Neural cell (in vitro differentiated cells): ENCODE data around the gene MICAL2. TPM values are rescaled to one million over a fixed set of nuclear protein-coding genes. Genes with fewer than 3 reads are reported as not detected.

Experiments
- H2AFZ ChIP-seq: fragments of 200-600, 300-800 bp; sonication (generic), shearing (Covaris generic); 2 replicates; pipeline ENCODE4 v1.6.0; 2014; ENCODE audit warnings: low read depth, mild to moderate bottlenecking, antibody characterized with exemption, low read length, moderate library complexity
- H3F3A ChIP-seq: fragments of 200-600 bp; shearing (Covaris generic); 2 replicates; pipeline ENCODE4 v1.6.1; 2016; ENCODE audit warnings: mild to moderate bottlenecking, moderate library complexity, mixed read lengths, antibody characterized with exemption, low read length; ENCODE audit not compliant: insufficient read depth, poor library complexity, severe bottlenecking
- H3K27ac ChIP-seq: fragments of 200-600, 300-800 bp; sonication (generic), shearing (Covaris generic); 2 replicates; pipeline ENCODE4 v1.5.1; 2014; ENCODE audit warnings: mild to moderate bottlenecking, low read length, moderate library complexity
- H3K27me3 ChIP-seq: fragments of 300-800, 200-600 bp; sonication (generic), shearing (Covaris generic); 2 replicates; pipeline ENCODE4 v1.6.0; 2014; ENCODE audit warnings: mild to moderate bottlenecking, low read depth, low read length, moderate library complexity; ENCODE audit not compliant: insufficient read depth
- H3K36me3 ChIP-seq: fragments of 300-800, 200-600 bp; sonication (generic), shearing (Covaris generic); 2 replicates; pipeline ENCODE4 v1.5.1; 2014; ENCODE audit warnings: mild to moderate bottlenecking, antibody characterized with exemption, low read length, moderate library complexity; ENCODE audit not compliant: insufficient read depth
- H3K4me2 ChIP-seq: fragments of 300-800, 200-600 bp; sonication (generic), shearing (Covaris generic); 2 replicates; pipeline ENCODE4 v1.6.0; 2014; ENCODE audit warnings: mild to moderate bottlenecking, low read length
- H3K4me3 ChIP-seq: fragments of 300-800, 200-600 bp; sonication (generic), shearing (Covaris generic); 2 replicates; pipeline ENCODE4 v1.5.1; 2014; ENCODE audit warnings: mild to moderate bottlenecking, low read length, moderate library complexity
- H3K79me2 ChIP-seq: fragments of 200-600 bp; shearing (Covaris generic); replicated peaks from 2 replicates; pipeline ENCODE4 v1.6.0; 2014; ENCODE audit warnings: mild to moderate bottlenecking, low read length, moderate library complexity; ENCODE audit not compliant: insufficient read depth
- H3K9ac ChIP-seq: fragments of 300-800, 200-600 bp; sonication (generic), shearing (Covaris generic); 2 replicates; pipeline ENCODE4 v1.6.1; 2016; ENCODE audit warnings: mild to moderate bottlenecking, low read length, mixed read lengths
- H3K9me2 ChIP-seq: fragments of 200-600 bp; shearing (Covaris generic); 2 replicates; pipeline ENCODE4 v1.6.1; 2016; ENCODE audit warnings: mild to moderate bottlenecking, low read length, mixed read lengths; ENCODE audit not compliant: insufficient read depth
- H3K9me3 ChIP-seq: fragments of 200-600, 300-800 bp; sonication (generic), shearing (Covaris generic); 2 replicates; pipeline ENCODE4 v1.6.1; 2016; ENCODE audit warnings: mild to moderate bottlenecking, mixed run types, low read length, moderate library complexity, mixed read lengths
- H4K20me1 ChIP-seq: fragments of 200-600 bp; shearing (Covaris generic); 2 replicates; pipeline ENCODE4 v1.6.1; 2016; ENCODE audit warnings: mild to moderate bottlenecking, mixed run types; ENCODE audit not compliant: insufficient read depth
- EP300 ChIP-seq: fragments of 450-650 bp; conservative IDR thresholded peaks from 2 replicates; pipeline ENCODE4 v1.6.1; 2014; ENCODE audit warnings: antibody characterized with exemption, mild to moderate bottlenecking, moderate library complexity; ENCODE audit not compliant: poor library complexity, severe bottlenecking
- EZH2 ChIP-seq: fragments of 200-600, 300-800 bp; shearing (Covaris generic), sonication (generic); IDR thresholded peaks from 2 replicates; pipeline ENCODE4 v1.6.1; 2014; ENCODE audit warnings: antibody characterized with exemption, low read length, borderline replicate concordance, mild to moderate bottlenecking; ENCODE audit not compliant: insufficient read depth, poor library complexity, severe bottlenecking
- MXI1 ChIP-seq: fragments of 450-650 bp; conservative IDR thresholded peaks from 2 replicates; pipeline ENCODE4 v1.6.1; 2014; ENCODE audit warnings: antibody characterized with exemption, mild to moderate bottlenecking; ENCODE audit not compliant: poor library complexity, severe bottlenecking
- POLR2AphosphoS5 ChIP-seq: IDR thresholded peaks from 2 replicates; pipeline ENCODE4 v1.6.1; 2012
- RAD21 ChIP-seq: fragments of 450-650 bp; conservative IDR thresholded peaks from 2 replicates; pipeline ENCODE4 v1.6.1; 2014; ENCODE audit warnings: antibody characterized with exemption, mild to moderate bottlenecking, moderate library complexity
- SMC3 ChIP-seq: fragments of 450-650 bp; conservative IDR thresholded peaks from 2 replicates; pipeline ENCODE4 v1.6.1; 2014; ENCODE audit warnings: antibody characterized with exemption, mild to moderate bottlenecking, moderate library complexity; ENCODE audit not compliant: poor library complexity
- TAF1 ChIP-seq: IDR thresholded peaks from 2 replicates; pipeline ENCODE4 v1.6.1; 2012; ENCODE audit warnings: low read depth
- polyA plus RNA-seq: library from polyadenylated mRNA; depleted of rRNA; stranded (reverse); fragments of >200 nt; gene quantifications from 2 replicates; pipeline ENCODE4 v1.2.3, GENCODE V29; 2014
- TF ChIP-seq, protein P1 (sequence below): IDR thresholded peaks from 2 replicates; pipeline ENCODE4 v1.6.1; 2012; ENCODE audit warnings: borderline replicate concordance
- TF ChIP-seq, protein P2 (sequence below): fragments of 450-650 bp; IDR thresholded peaks from 2 replicates; pipeline ENCODE4 v1.5.1; 2014; ENCODE audit warnings: antibody characterized with exemption, mild to moderate bottlenecking, moderate library complexity; ENCODE audit not compliant: poor library complexity, severe bottlenecking

The MICAL2 gene
- polyA plus RNA-seq, 1 donor from 2014 or later: 2.2 TPM

DNA sequence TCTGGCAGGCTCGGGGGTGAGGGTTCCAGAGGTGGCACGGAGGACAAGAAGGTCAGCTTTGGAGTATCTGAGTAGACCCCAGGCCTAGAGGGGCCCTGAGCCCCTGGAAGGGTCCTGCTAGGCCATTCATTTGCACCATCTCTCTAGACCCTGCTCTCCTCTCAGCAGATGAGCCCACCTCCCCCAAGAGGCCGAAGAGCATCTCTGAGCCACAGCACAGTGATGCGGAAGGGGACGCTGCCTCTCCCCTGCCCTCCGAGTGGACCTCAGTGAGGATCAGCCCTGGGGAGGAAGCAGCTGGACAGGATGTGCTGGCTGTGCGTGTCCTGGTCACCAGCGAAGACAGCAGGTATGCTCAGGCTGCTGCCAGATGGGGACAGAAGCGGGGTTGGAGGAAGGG lies 165.4 kb downstream of the MICAL2 start:
- Histone ChIP-seq H3K27ac (no peak overlapping the region), H3K9me2 (no peaks in the 10 kb centered on the region), H4K20me1 (no peaks in the 10 kb centered on the region), H3K79me2 (no peaks in the 10 kb centered on the region), H3K27me3 (no peaks in the 10 kb centered on the region), H2AFZ (no peak overlapping the region), H3K36me3 (no peaks in the 10 kb centered on the region), H3K4me3 (no peak overlapping the region), H3K9me3 (no peaks in the 10 kb centered on the region), H3F3A (no peaks in the 10 kb centered on the region), H3K9ac (no peak overlapping the region), H3K4me2 (no peak overlapping the region)
- TF ChIP-seq SMC3 (no peak), RAD21 (no peak), TAF1 (no peak), MXI1 (no peak), POLR2AphosphoS5 (no peak), EZH2 (no peak)
- TF ChIP-seq, protein P1, sequence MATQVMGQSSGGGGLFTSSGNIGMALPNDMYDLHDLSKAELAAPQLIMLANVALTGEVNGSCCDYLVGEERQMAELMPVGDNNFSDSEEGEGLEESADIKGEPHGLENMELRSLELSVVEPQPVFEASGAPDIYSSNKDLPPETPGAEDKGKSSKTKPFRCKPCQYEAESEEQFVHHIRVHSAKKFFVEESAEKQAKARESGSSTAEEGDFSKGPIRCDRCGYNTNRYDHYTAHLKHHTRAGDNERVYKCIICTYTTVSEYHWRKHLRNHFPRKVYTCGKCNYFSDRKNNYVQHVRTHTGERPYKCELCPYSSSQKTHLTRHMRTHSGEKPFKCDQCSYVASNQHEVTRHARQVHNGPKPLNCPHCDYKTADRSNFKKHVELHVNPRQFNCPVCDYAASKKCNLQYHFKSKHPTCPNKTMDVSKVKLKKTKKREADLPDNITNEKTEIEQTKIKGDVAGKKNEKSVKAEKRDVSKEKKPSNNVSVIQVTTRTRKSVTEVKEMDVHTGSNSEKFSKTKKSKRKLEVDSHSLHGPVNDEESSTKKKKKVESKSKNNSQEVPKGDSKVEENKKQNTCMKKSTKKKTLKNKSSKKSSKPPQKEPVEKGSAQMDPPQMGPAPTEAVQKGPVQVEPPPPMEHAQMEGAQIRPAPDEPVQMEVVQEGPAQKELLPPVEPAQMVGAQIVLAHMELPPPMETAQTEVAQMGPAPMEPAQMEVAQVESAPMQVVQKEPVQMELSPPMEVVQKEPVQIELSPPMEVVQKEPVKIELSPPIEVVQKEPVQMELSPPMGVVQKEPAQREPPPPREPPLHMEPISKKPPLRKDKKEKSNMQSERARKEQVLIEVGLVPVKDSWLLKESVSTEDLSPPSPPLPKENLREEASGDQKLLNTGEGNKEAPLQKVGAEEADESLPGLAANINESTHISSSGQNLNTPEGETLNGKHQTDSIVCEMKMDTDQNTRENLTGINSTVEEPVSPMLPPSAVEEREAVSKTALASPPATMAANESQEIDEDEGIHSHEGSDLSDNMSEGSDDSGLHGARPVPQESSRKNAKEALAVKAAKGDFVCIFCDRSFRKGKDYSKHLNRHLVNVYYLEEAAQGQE: no peak

DNA sequence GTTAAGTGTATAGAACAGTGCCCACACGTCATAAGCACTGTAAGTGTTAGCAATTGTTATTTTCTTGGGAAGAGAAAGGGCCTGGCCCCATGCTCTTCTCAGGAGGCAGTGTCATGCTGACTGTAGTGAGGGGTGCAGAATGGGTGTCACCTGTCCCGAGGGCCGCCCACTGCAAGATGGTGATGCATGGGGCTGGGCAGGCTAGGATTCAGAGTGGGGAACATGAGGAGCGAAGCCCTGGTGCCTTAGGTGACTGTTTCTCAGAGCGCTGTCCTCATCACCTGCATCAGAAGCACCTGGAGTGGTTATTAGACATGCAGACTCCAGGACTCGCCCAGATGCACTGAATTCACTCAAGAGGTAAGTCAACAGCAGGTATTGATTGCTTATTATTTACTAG lies 166.0 kb downstream of the MICAL2 start:
- H3K9me2 ChIP-seq: no peaks in the 10 kb centered on the region
- no peaks in the 10 kb centered on the region for H3K9me3 ChIP-seq
- no peak overlapping the region for H3K27ac ChIP-seq
- H3K9ac ChIP-seq: no peak overlapping the region
- no peaks in the 10 kb centered on the region for H3K27me3 ChIP-seq
- H3K4me3 ChIP-seq: no peak overlapping the region
- no peak for TF ChIP-seq SMC3
- H3F3A ChIP-seq: no peaks in the 10 kb centered on the region
- H3K4me2 ChIP-seq: no peak overlapping the region
- no peaks in the 10 kb centered on the region for H3K79me2 ChIP-seq
- no peak overlapping the region for H2AFZ ChIP-seq
- no peaks in the 10 kb centered on the region for H4K20me1 ChIP-seq
- H3K36me3 ChIP-seq: no peaks in the 10 kb centered on the region

DNA sequence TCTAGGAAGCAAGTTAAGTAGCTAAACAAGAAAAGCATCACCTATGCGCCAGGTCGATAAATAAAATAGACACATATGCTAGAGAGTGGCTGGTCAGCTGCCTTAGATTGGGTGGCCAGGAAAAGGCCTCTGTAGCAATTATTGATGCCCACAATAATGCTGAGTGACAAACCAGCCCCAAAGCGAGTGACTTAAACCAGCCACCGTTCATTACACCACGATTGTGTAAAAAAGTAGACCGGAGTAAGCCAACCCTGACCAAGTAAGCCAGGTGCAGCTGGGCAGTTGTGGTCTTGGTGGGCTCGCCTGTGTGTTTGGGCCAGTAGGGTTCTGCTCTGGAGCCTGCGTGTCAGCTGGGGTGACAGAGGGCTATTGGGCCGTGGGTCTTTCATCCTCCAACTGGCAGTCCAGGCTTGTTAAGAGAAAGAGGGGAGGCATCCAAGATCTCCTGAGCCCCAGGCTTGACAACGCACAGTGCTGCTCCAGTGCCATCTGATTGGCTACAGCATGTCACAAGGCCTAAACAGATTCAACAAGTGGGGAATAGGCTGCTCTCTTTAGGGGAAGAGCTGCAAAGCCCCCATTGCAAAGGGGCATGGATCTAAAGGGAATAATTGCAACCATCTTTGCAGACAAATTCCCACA lies 166.6 kb downstream of the MICAL2 start:
- no peaks in the 10 kb centered on the region for H3K79me2 ChIP-seq
- H3K4me3 ChIP-seq: no peak overlapping the region
- no peak for TF ChIP-seq EP300
- no peak for TF ChIP-seq EZH2
- TF ChIP-seq, protein P2, sequence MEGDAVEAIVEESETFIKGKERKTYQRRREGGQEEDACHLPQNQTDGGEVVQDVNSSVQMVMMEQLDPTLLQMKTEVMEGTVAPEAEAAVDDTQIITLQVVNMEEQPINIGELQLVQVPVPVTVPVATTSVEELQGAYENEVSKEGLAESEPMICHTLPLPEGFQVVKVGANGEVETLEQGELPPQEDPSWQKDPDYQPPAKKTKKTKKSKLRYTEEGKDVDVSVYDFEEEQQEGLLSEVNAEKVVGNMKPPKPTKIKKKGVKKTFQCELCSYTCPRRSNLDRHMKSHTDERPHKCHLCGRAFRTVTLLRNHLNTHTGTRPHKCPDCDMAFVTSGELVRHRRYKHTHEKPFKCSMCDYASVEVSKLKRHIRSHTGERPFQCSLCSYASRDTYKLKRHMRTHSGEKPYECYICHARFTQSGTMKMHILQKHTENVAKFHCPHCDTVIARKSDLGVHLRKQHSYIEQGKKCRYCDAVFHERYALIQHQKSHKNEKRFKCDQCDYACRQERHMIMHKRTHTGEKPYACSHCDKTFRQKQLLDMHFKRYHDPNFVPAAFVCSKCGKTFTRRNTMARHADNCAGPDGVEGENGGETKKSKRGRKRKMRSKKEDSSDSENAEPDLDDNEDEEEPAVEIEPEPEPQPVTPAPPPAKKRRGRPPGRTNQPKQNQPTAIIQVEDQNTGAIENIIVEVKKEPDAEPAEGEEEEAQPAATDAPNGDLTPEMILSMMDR: no peak
- TF ChIP-seq, protein P1: no peak
- no peak for TF ChIP-seq POLR2AphosphoS5
- H2AFZ ChIP-seq: no peak overlapping the region
- H3F3A ChIP-seq: no peaks in the 10 kb centered on the region
- no peaks in the 10 kb centered on the region for H4K20me1 ChIP-seq
- H3K27ac ChIP-seq: no peak overlapping the region
- no peaks in the 10 kb centered on the region for H3K9me2 ChIP-seq
- H3K9ac ChIP-seq: no peak overlapping the region
- no peaks in the 10 kb centered on the region for H3K36me3 ChIP-seq
- H3K4me2 ChIP-seq: no peak overlapping the region
- H3K27me3 ChIP-seq: no peaks in the 10 kb centered on the region
- H3K9me3 ChIP-seq: no peaks in the 10 kb centered on the region
